Kidney (tissue), 14 donors: ENCODE results near the gene PRAC2. TPM values are rescaled to one million over a fixed set of nuclear protein-coding genes. Genes with fewer than 3 reads are reported as not detected.

Experiments used
- DNase-seq, 5 donors: peaks; one replicate each; pipeline ENCODE4 v3.0.0-alpha.2; 2013 to 2020
- FAIRE-seq: peaks from 2 replicates; lab custom pipeline; 2012; peaks lifted over from hg19 to GRCh38; lab: Jason Lieb, UNC
- H3K27ac ChIP-seq, 2 donors: one replicate each; pipeline ENCODE4 v1.7.0; 2013; ENCODE audit warnings: low read depth in 2 of 2, low read length in 2 of 2, inconsistent platforms in 1 of 2
- H3K27me3 ChIP-seq: one replicate; pipeline ENCODE4 v1.7.1; 2013; ENCODE audit warnings: low read length, inconsistent platforms; ENCODE audit not compliant: control insufficient read depth, insufficient read depth
- H3K36me3 ChIP-seq, 3 donors: one replicate each; pipeline versions ENCODE4 v1.7.0 to v1.7.1; 2013; ENCODE audit warnings: low read length in 3 of 3, control low read depth in 1 of 3, inconsistent platforms in 1 of 3; ENCODE audit not compliant: insufficient read depth in 3 of 3, control insufficient read depth in 2 of 3
- H3K4me1 ChIP-seq, 3 donors: one replicate each; pipeline versions ENCODE4 v1.7.0 to v1.7.1; 2013; ENCODE audit warnings: low read length in 3 of 3, inconsistent platforms in 1 of 3, low read depth in 1 of 3; ENCODE audit not compliant: control insufficient read depth in 2 of 3, insufficient read depth in 2 of 3
- H3K4me3 ChIP-seq, 3 donors: one replicate each; pipeline versions ENCODE4 v1.7.0 to v1.8.1; 2013; ENCODE audit warnings: low read length in 3 of 3, control low read depth in 1 of 3, inconsistent platforms in 1 of 3
- H3K9ac ChIP-seq, 3 donors: one replicate each; pipeline versions ENCODE4 v1.7.0 to v1.7.1; 2013; ENCODE audit warnings: low read length in 3 of 3, control low read depth in 1 of 3, inconsistent platforms in 1 of 3
- H3K9me3 ChIP-seq, 3 donors: one replicate each; pipeline versions ENCODE4 v1.7.0 to v1.7.1; 2013; ENCODE audit warnings: low read length in 3 of 3, control low read depth in 1 of 3, inconsistent platforms in 1 of 3; ENCODE audit not compliant: control insufficient read depth in 2 of 3, insufficient read depth in 1 of 3
- CTCF ChIP-seq: IDR thresholded peaks from 3 replicates; pipeline ENCODE4 v1.5.1; 2012; ENCODE audit warnings: mild to moderate bottlenecking, moderate library complexity, borderline replicate concordance; ENCODE audit not compliant: insufficient read depth; ENCODE audit errors: extremely low read depth
- intact Hi-C: fragments of 100-400 bp; cut with DNase I; formaldehyde crosslinking; loops from one replicate; pipeline ENCODE4 v1.11.1; 2022
- polyA plus RNA-seq: library from polyadenylated mRNA; stranded (reverse); fragments of 350-450 nt; fragmentation: Illumina TruSeq; extraction: RNeasy Lipid Tissue Mini Kit (QIAGEN cat#74804); gene quantifications from one replicate; pipeline ENCODE4 v1.2.3, GENCODE V29; 2014; ENCODE audit warnings: low read depth, low replicate concordance; ENCODE audit not compliant: insufficient read depth
- total RNA-seq: library from RNA; stranded (reverse); fragmentation: NEBNext Ultra II Directional; extraction: Animal tissue kit (Norgen Biotek cat#: 25700); gene quantifications from one replicate; pipeline ENCODE4 v1.2.1, GENCODE V29; 2021
- donor health status: control.
- donor health status: control.
- donor health status: control.
- donor health status: control.
- donor health status: control.
- donor health status: DM: yes; HTN: yes; CAD: no.
- donor health status: Normal renal cell carcinoma (clear cell type).

PRAC2 gene
- total and polyA plus RNA-seq, 2 donors from 2014 or later: not detected

- intact Hi-C loops: loop anchor here (10.0 kb wide), 1 partner anchor 65 kb away; no protein-coding TSS in a partner anchor
- peaks cover 0 to 7% (median 0%) of the 10 kb centered on the region in 3 donors for H3K4me1 ChIP-seq
- H3K9ac ChIP-seq: no peak overlapping the region
- H3K9me3 ChIP-seq: no peaks in the 10 kb centered on the region
- DNase-seq (no peak), FAIRE-seq (no peak)
- no peaks in the 10 kb centered on the region for H3K36me3 ChIP-seq
- no peak for TF ChIP-seq CTCF
- no peak overlapping the region for H3K27ac ChIP-seq
- H3K27me3 ChIP-seq: peaks cover 92% of the 10 kb centered on the region
- H3K4me3 ChIP-seq: no peak overlapping the region
Measured at GRCh38 chr17:48729335-48730239, 6.6 kb downstream of the PRAC2 start.

GRCh38 chr17:48730240-48730550 is 7.2 kb downstream of the PRAC2 start:
- no peak overlapping the region for H3K27ac ChIP-seq

GRCh38 chr17:48731355-48731754 is 8.4 kb downstream of the PRAC2 start:
- no peaks in the 10 kb centered on the region for H3K9me3 ChIP-seq
- H3K4me3 ChIP-seq: no peak overlapping the region
- H3K4me1 ChIP-seq: no peaks in the 10 kb centered on the region
- no peak for TF ChIP-seq CTCF
- H3K27ac ChIP-seq: no peak overlapping the region
- no peak overlapping the region for H3K9ac ChIP-seq
- DNase-seq (no peak), FAIRE-seq (no peak)
- intact Hi-C loops: no loop called here
- H3K27me3 ChIP-seq: peaks cover 93% of the 10 kb centered on the region
- no peaks in the 10 kb centered on the region for H3K36me3 ChIP-seq

More at GRCh38 chr17:48730240-48730550, 7.2 kb downstream of the PRAC2 start:
- no peak for TF ChIP-seq CTCF
- Histone ChIP-seq H3K4me1 (peaks cover 0 to 4% (median 0%) of the 10 kb centered on the region in 3 donors), H3K9ac (no peak overlapping the region), H3K27me3 (peaks cover 92% of the 10 kb centered on the region), H3K4me3 (no peak overlapping the region), H3K9me3 (no peaks in the 10 kb centered on the region), H3K36me3 (no peaks in the 10 kb centered on the region)
- FAIRE-seq (no peak), DNase-seq (no peak)
- intact Hi-C loops: no loop called here
